CD14-positive monocyte (primary cell): ENCODE measurements around the gene FAM193A. TPM values are rescaled to one million over a fixed set of nuclear protein-coding genes. Genes with fewer than 3 reads are reported as not detected.

Experiments used
- DNase-seq, 3 donors: peaks; one replicate each; pipeline ENCODE4 v3.0.0-alpha.2; 2011 to 2022
- H2AFZ ChIP-seq: 2 replicates; pipeline ENCODE4 v1.6.0; 2012; ENCODE audit warnings: mild to moderate bottlenecking, low read depth, low read length, inconsistent platforms; ENCODE audit not compliant: insufficient read depth, poor library complexity, severe bottlenecking
- H3K27ac ChIP-seq, 2 donors: 1 replicate in 1 of 2; 2 replicates in 1 of 2; pipeline ENCODE4 v1.5.1; 2012 to 2013; ENCODE audit warnings: low read length in 2 of 2, control low read depth in 1 of 2, inconsistent platforms in 1 of 2, low read depth in 1 of 2, mild to moderate bottlenecking in 1 of 2
- H3K27me3 ChIP-seq, 2 donors: one replicate each; pipeline versions ENCODE4 v1.6.0 to v1.6.1; 2011 to 2013; ENCODE audit warnings: low read length in 2 of 2; ENCODE audit not compliant: control insufficient read depth in 2 of 2, insufficient read depth in 2 of 2
- H3K36me3 ChIP-seq, 2 donors: replicated peaks in 1 of 2; 1 replicate in 1 of 2; 2 replicates in 1 of 2; pipeline versions ENCODE4 v1.5.1 to v1.6.1; 2012 to 2013; ENCODE audit warnings: low read length in 2 of 2, control low read depth in 1 of 2, inconsistent platforms in 1 of 2, mild to moderate bottlenecking in 1 of 2; ENCODE audit not compliant: insufficient read depth in 2 of 2, control insufficient read depth in 1 of 2
- H3K4me1 ChIP-seq, 2 donors: 1 replicate in 1 of 2; 2 replicates in 1 of 2; pipeline versions ENCODE4 v1.5.1 to v1.6.1; 2012 to 2013; ENCODE audit warnings: low read length in 2 of 2, control low read depth in 1 of 2, inconsistent platforms in 1 of 2, mild to moderate bottlenecking in 1 of 2, moderate library complexity in 1 of 2; ENCODE audit not compliant: insufficient read depth in 2 of 2, control insufficient read depth in 1 of 2
- H3K4me2 ChIP-seq: replicated peaks from 2 replicates; pipeline ENCODE3; 2012; ENCODE audit warnings: low read length, moderate library complexity, mild to moderate bottlenecking; ENCODE audit not compliant: poor library complexity, severe bottlenecking; ENCODE audit errors: extremely low read depth
- H3K4me3 ChIP-seq, 3 experiments: fragments of 200-600 bp in 1 of 3; sonication (generic) in 1 of 3; replicated peaks in 1 of 3; 1 replicate in 2 of 3; 2 replicates in 1 of 3; pipeline ENCODE4 v1.5.1; 2011 to 2013; ENCODE audit warnings: low read length in 3 of 3, mild to moderate bottlenecking in 3 of 3, control low read depth in 2 of 3, low read depth in 2 of 3, inconsistent platforms in 1 of 3, moderate library complexity in 1 of 3
- H3K79me2 ChIP-seq: 2 replicates; pipeline ENCODE4 v1.6.0; 2012; ENCODE audit warnings: mild to moderate bottlenecking, control low read depth, inconsistent platforms, low read length, moderate library complexity; ENCODE audit not compliant: insufficient read depth
- H3K9ac ChIP-seq: 2 replicates; pipeline ENCODE4 v1.6.0; 2017; ENCODE audit warnings: low read length, mild to moderate bottlenecking; ENCODE audit not compliant: insufficient read depth, poor library complexity, severe bottlenecking
- H3K9me3 ChIP-seq, 2 donors: replicated peaks in 1 of 2; 1 replicate in 1 of 2; 2 replicates in 1 of 2; pipeline versions ENCODE4 v1.5.1 to v1.6.1; 2012 to 2013; ENCODE audit warnings: low read length in 2 of 2, control low read depth in 1 of 2; ENCODE audit not compliant: control insufficient read depth in 1 of 2, insufficient read depth in 1 of 2
- H4K20me1 ChIP-seq: 2 replicates; pipeline ENCODE4 v1.6.0; 2012; ENCODE audit warnings: mild to moderate bottlenecking, low read length, control low read depth, moderate library complexity; ENCODE audit not compliant: insufficient read depth
- H3K27ac Mint-ChIP-seq, 7 donors: one replicate each; pipeline ENCODE4 v1.8.0; 2020; ENCODE audit warnings: mild to moderate bottlenecking in 7 of 7, mixed read lengths in 7 of 7, moderate library complexity in 6 of 7, inconsistent platforms in 2 of 7
- H3K27me3 Mint-ChIP-seq, 3 donors: one replicate each; pipeline ENCODE4 v1.8.0; 2021 to 2022; ENCODE audit warnings: low read depth in 3 of 3, mild to moderate bottlenecking in 3 of 3, mixed read lengths in 3 of 3, moderate library complexity in 3 of 3, inconsistent platforms in 1 of 3
- H3K36me3 Mint-ChIP-seq, 2 donors: one replicate each; pipeline ENCODE4 v1.8.0; 2020; ENCODE audit warnings: mixed read lengths in 2 of 2, inconsistent platforms in 1 of 2, mild to moderate bottlenecking in 1 of 2
- H3K4me1 Mint-ChIP-seq: one replicate; pipeline ENCODE4 v1.8.0; 2020; ENCODE audit warnings: mild to moderate bottlenecking, mixed read lengths
- H3K4me3 Mint-ChIP-seq, 2 donors: one replicate each; pipeline ENCODE4 v1.8.0; 2020; ENCODE audit warnings: mild to moderate bottlenecking in 2 of 2, mixed read lengths in 2 of 2, moderate library complexity in 1 of 2
- H3K9me3 Mint-ChIP-seq, 7 donors: one replicate each; pipeline ENCODE4 v1.8.0; 2020 to 2022; ENCODE audit warnings: mixed read lengths in 7 of 7, mild to moderate bottlenecking in 6 of 7, moderate library complexity in 6 of 7, inconsistent platforms in 2 of 7
- WGBS: methylation state at CpG from one replicate; pipeline ENCODE4 v1.1.5; 2013; ENCODE audit warnings: missing lambda C conversion rate; ENCODE audit not compliant: insufficient coverage; 5-methylcytosine and 5-hydroxymethylcytosine counted together
- intact Hi-C, 2 donors: fragments of 100-400 bp; cut with micrococcal nuclease; formaldehyde crosslinking; loops; one replicate each; pipeline versions ENCODE4 v1.15.0 to v1.15.1; 2023
- polyA plus RNA-seq, 3 donors: library from polyadenylated mRNA; depleted of rRNA in 1 of 3; unstranded in 2 of 3; stranded (reverse) in 1 of 3; fragments of 300-500 nt in 2 of 3; fragments of >200 nt in 1 of 3; fragmentation: Illumina TruSeq in 2 of 3; gene quantifications; 1 replicate in 2 of 3; 2 replicates in 1 of 3; pipeline ENCODE4 v1.2.3, GENCODE V29; 2012 to 2021
- TF ChIP-seq, protein P1 (sequence below): fragments of 200-600 bp; IDR thresholded peaks from one replicate; pipeline ENCODE4 v1.8.0; 2022; ENCODE audit warnings: antibody characterized with exemption, mild to moderate bottlenecking

The FAM193A gene
- polyA plus RNA-seq, 3 donors: 0.66 to 11.8 (median 0.82) TPM

DNA sequence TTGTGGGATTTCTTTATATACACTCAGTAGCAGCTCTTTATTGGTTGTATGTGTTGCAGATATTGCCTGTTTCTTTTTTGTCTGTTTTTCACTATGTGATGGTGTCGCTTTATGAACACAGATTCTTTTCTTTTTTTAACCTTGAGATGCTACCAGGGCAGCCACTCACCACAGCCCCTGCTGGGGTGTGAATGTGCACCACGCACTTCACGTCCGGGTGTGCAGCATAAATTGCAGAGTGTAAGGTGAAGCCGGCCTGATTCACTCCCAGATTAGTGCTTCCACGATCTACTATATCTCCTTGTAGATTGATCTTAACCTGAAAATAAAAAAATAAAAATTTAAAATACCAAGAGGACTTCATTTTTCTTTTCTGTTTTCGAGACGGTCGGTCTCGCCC, 71.4 kb downstream of the FAM193A start:
- H3K79me2 ChIP-seq: peaks cover 96% of the 10 kb centered on the region
- no peak overlapping the region for H2AFZ ChIP-seq
- TF ChIP-seq, protein P1, sequence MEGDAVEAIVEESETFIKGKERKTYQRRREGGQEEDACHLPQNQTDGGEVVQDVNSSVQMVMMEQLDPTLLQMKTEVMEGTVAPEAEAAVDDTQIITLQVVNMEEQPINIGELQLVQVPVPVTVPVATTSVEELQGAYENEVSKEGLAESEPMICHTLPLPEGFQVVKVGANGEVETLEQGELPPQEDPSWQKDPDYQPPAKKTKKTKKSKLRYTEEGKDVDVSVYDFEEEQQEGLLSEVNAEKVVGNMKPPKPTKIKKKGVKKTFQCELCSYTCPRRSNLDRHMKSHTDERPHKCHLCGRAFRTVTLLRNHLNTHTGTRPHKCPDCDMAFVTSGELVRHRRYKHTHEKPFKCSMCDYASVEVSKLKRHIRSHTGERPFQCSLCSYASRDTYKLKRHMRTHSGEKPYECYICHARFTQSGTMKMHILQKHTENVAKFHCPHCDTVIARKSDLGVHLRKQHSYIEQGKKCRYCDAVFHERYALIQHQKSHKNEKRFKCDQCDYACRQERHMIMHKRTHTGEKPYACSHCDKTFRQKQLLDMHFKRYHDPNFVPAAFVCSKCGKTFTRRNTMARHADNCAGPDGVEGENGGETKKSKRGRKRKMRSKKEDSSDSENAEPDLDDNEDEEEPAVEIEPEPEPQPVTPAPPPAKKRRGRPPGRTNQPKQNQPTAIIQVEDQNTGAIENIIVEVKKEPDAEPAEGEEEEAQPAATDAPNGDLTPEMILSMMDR: no peak
- H3K27me3 ChIP-seq: no peaks in the 10 kb centered on the region
- H3K36me3 ChIP-seq: peaks cover 0 to 18% of the 10 kb centered on the region in 2 donors
- 100% methylated on average over 4 of the region's 10 CpGs for WGBS
- no peak overlapping the region for H3K4me2 ChIP-seq
- no peaks in the 10 kb centered on the region for H3K4me1 ChIP-seq
- Mint-ChIP-seq H3K9me3 (no peaks in the 10 kb centered on the region), H3K4me1 (peaks cover 5% of the 10 kb centered on the region), H3K27me3 (peaks cover 0 to 2% (median 0%) of the 10 kb centered on the region in 3 donors), H3K4me3 (no peak overlapping the region), H3K27ac (no peak overlapping the region), H3K36me3 (peaks cover 14 to 42% of the 10 kb centered on the region in 2 donors)
- intact Hi-C loops: no loop called here
- H4K20me1 ChIP-seq: peaks cover 93% of the 10 kb centered on the region
- H3K4me3 ChIP-seq: no peak overlapping the region
- no peak overlapping the region for H3K27ac ChIP-seq
- H3K9me3 ChIP-seq: no peaks in the 10 kb centered on the region
- DNase-seq: no peak
- no peak overlapping the region for H3K9ac ChIP-seq

DNA sequence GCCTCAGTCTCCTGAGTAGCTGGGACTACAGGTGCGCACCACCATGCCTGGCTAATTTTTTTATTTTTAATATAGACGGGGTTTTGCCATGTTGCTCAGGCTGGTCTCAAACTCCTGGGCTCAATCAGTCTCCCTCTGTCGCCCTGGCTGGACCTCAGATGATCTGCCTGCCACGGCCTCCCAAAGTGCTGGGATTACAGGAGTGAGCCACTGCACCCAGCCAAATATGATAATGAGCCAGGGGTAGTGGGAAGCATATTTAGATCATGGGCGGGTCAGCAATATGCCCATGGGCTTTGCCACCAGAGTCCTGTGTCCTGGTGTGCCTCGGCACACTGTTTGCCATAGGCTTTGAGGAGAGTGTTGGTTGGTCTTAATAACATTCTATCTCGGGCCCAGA, 71.8 kb downstream of the FAM193A start:
- peaks cover 99% of the 10 kb centered on the region for H3K79me2 ChIP-seq
- intact Hi-C loops: no loop called here
- no peaks in the 10 kb centered on the region for H3K9me3 Mint-ChIP-seq
- H3K4me2 ChIP-seq: no peak overlapping the region
- H3K36me3 Mint-ChIP-seq: peaks cover 14 to 40% of the 10 kb centered on the region in 2 donors
- H4K20me1 ChIP-seq: peaks cover 97% of the 10 kb centered on the region
- no peak overlapping the region for H2AFZ ChIP-seq
- no peak overlapping the region for H3K4me3 ChIP-seq
- 90% methylated on average over 6 of the region's 7 CpGs for whole genome bisulfite sequencing
- TF ChIP-seq, protein P1: no peak
- H3K36me3 ChIP-seq: peaks cover 0 to 18% of the 10 kb centered on the region in 2 donors
- peaks cover 5% of the 10 kb centered on the region for H3K4me1 Mint-ChIP-seq
- peak overlapping the region in 1 of 7 donors; percentile 43 for H3K27ac Mint-ChIP-seq
- H3K4me3 Mint-ChIP-seq: no peak overlapping the region
- peaks cover 0 to 2% (median 0%) of the 10 kb centered on the region in 3 donors for H3K27me3 Mint-ChIP-seq
- no peak overlapping the region for H3K27ac ChIP-seq
- no peak overlapping the region for H3K9ac ChIP-seq
- H3K27me3 ChIP-seq: no peaks in the 10 kb centered on the region
- H3K4me1 ChIP-seq: no peaks in the 10 kb centered on the region
- no peaks in the 10 kb centered on the region for H3K9me3 ChIP-seq
- no peak for DNase-seq
